ENCODE results near the gene PPIF. TPM values are rescaled to one million over a fixed set of nuclear protein-coding genes. Genes with fewer than 3 reads are reported as not detected.
A peak's percentile ranks its signal among the peaks of the same experiment; 100 is the strongest.

PPIF gene
- total and polyA plus RNA-seq, 2 of the 13 experiments (the other 11 are each of a cell fraction or from before 2014, with no cell fraction given): 147 to 157 TPM

DNA sequence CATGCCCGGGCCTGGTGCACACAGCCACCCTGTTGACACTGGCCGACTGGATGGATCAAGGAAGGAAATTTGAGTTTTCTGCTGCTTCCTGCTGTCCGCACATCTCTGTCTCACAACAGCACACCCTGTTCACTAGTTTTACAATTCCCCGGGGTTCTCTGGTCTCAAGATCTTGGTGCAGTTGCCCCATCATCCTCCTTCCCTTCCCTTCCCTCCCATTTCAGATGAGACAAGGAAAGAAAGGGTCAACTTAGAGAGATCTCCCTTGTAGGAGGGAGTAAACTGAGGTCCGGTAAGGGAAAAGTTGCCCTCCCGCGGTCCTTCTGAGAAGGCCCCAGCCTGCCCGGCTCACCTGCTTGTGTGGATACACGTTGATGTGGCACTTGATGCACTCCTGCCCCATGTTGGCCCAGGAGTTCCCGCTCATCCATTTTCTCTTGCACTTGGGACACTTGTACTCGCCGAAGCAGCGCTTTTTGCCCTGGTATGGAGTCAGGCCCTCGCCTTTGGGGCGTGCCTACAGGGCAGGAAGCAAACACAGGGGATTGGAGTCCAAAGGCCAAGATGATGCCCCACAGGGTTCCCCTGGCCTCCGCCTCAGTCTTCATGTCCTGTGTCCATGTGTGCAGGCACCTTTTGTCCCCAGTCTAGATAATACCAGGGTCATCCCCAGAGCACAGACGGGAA lies 46.8 kb downstream of the PPIF start:
- no peaks in the 10 kb centered on the region for H3K79me2 ChIP-seq (ENCODE audit: insufficient read depth, low read length)
- H3K4me2 ChIP-seq (ENCODE audit: low read depth, low read length): no peak overlapping the region
- ATAC-seq (peak; percentile 20; the same call in 1 of the 3 replicates), DNase-seq (ENCODE audit: low spot score) (no peak), FAIRE-seq (no peak)
- ChIA-PET CTCF (ENCODE audit: low intra/inter-chr PET ratio, low total read pairs) (no interaction called here), POLR2A (no interaction called here)
- intact Hi-C loops (cut with micrococcal nuclease; ENCODE audit: unreplicated experiment): no loop called here
- H3K36me3 ChIP-seq (replicated peaks in 1 of 2; ENCODE audit: control insufficient read depth in 1 of 2, insufficient read depth in 2 of 2, low read length in 2 of 2): peaks cover 0 to 1% of the 10 kb centered on the region in 2 experiments; a peak in 2 of 5 replicates
- no peak overlapping the region for H2AFZ ChIP-seq (ENCODE audit: low read length)
- peaks cover 29% of the 10 kb centered on the region for H3K4me1 ChIP-seq (ENCODE audit: insufficient read depth, low read length)
- no peaks in the 10 kb centered on the region for H4K20me1 ChIP-seq (ENCODE audit: insufficient read depth, low read length)
- no peak overlapping the region for H3K9ac ChIP-seq (ENCODE audit: insufficient read depth, low read depth, low read length)
- in situ Hi-C loops (cut with HindIII; ENCODE audit: extremely low pct_ligation_motif_present, low pct_unique_long_range_greater_than_20kb): no loop called here
- no TSS peak for BruUV-seq (replicated peaks)
- no peak overlapping the region for H3K4me3 ChIP-seq (replicated peaks in 1 of 3; ENCODE audit: insufficient read depth in 1 of 3, low read depth in 2 of 3, low read length in 3 of 3)
- no peak overlapping the region for H3K27ac ChIP-seq (ENCODE audit: extremely low read length, insufficient read depth, low read length)
- WGBS (ENCODE audit: low lambda C conversion rate): 89% methylated on average over 16 of the region's 17 CpGs
- no peaks in the 10 kb centered on the region for H3K9me3 ChIP-seq (ENCODE audit: low read length)
- no peaks in the 10 kb centered on the region for H3K27me3 ChIP-seq (ENCODE audit: control insufficient read depth in 1 of 2, insufficient read depth in 2 of 2, low read length in 2 of 2)
- no peak for TF ChIP-seq CTCF (CRISPR knock-in tag; IDR thresholded peaks at IDR 0.05)
- TF ChIP-seq, protein P1, sequence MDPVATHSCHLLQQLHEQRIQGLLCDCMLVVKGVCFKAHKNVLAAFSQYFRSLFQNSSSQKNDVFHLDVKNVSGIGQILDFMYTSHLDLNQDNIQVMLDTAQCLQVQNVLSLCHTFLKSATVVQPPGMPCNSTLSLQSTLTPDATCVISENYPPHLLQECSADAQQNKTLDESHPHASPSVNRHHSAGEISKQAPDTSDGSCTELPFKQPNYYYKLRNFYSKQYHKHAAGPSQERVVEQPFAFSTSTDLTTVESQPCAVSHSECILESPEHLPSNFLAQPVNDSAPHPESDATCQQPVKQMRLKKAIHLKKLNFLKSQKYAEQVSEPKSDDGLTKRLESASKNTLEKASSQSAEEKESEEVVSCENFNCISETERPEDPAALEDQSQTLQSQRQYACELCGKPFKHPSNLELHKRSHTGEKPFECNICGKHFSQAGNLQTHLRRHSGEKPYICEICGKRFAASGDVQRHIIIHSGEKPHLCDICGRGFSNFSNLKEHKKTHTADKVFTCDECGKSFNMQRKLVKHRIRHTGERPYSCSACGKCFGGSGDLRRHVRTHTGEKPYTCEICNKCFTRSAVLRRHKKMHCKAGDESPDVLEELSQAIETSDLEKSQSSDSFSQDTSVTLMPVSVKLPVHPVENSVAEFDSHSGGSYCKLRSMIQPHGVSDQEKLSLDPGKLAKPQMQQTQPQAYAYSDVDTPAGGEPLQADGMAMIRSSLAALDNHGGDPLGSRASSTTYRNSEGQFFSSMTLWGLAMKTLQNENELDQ (CRISPR knock-in tag; IDR thresholded peaks at IDR 0.05; ENCODE audit: borderline replicate concordance): no peak
- TF ChIP-seq ZNF20 (CRISPR knock-in tag; IDR thresholded peaks at IDR 0.05): no peak
- TF ChIP-seq DNMT3B (CRISPR knock-in tag; conservative IDR thresholded peaks at IDR 0.05): no peak
- no peak for TF ChIP-seq AGO2 (optimal IDR thresholded peaks at IDR 0.05; ENCODE audit: low read depth, low read length)
- peak; percentile 29; the same call in 1 of the 2 replicates for TF ChIP-seq ZBTB33 (CRISPR knock-in tag; IDR thresholded peaks at IDR 0.05)
- TF ChIP-seq HNF4G (IDR thresholded peaks at IDR 0.05; ENCODE audit: borderline replicate concordance, low read depth, low read length): 0 out of 2 replicates have a peak, but pooled peaks have one; percentile 14
- no peak for TF ChIP-seq HNF4G (CRISPR knock-in tag; IDR thresholded peaks at IDR 0.05; ENCODE audit: borderline replicate concordance, low read depth)
- no peak for TF ChIP-seq SMAD3 (CRISPR knock-in tag; IDR thresholded peaks at IDR 0.05)
- TF ChIP-seq HOXA7 (CRISPR knock-in tag; IDR thresholded peaks at IDR 0.05): no peak
- no peak for TF ChIP-seq DMAP1 (CRISPR knock-in tag; IDR thresholded peaks at IDR 0.05)
- TF ChIP-seq ARHGAP35 (CRISPR knock-in tag; IDR thresholded peaks at IDR 0.05; ENCODE audit: borderline replicate concordance): no peak
- TF ChIP-seq SMC3 (IDR thresholded peaks at IDR 0.05; ENCODE audit: low read length): no peak
- TF ChIP-seq FOXK1 (CRISPR knock-in tag; IDR thresholded peaks at IDR 0.05; ENCODE audit: borderline replicate concordance, low read depth): no peak
- TF ChIP-seq ZNF678 (CRISPR knock-in tag; IDR thresholded peaks at IDR 0.05): no peak

Data from HepG2 (cell line).